GM12891 (cell line): ENCODE measurements around the gene MTMR1.

Experiments used
- POLR2A ChIP-seq: IDR thresholded peaks from 2 replicates; pipeline ENCODE4 v1.6.1; 2011; ENCODE audit warnings: low read depth, low read length, control low read depth
- TAF1 ChIP-seq: IDR thresholded peaks from 2 replicates; pipeline ENCODE4 v1.6.1; 2011; ENCODE audit warnings: low read depth, low read length, control low read depth

DNA sequence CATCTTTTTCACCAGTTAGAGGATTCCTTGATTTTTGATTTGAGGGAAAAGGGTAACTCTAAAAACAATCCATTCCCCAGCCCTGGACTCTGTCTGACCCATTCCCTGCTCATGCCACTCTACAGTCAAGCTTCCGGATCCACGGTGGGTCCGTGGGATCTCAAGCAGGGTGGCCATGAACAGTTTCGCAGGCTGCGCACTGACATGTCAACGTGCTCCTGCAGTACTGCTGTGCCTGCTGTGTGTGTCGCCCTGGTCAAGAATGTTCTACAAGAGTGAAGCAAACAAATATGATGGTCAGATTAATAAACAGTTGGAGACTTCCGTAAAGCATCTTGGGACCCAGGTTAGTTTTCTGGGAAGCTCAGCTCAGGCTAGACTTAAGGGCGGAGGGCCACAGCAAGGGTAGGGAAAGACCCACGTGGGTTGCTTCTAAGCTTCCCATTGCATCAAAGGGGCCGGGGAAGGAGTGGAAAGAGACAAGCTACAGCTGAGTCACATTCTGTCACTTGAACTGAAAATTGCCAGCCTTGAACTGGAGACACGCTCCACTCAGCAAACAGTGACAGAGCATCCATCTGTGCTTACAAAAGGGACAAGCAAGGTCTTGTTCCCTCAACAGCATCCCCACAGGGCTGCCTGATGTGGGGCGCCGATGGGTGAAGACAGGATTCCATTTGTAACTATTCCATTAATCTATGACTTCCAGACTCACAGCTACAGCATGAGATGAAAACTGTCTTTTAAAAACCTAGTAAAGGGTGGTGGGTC, 81.8 kb downstream of the MTMR1 start:
- TF ChIP-seq POLR2A (no peak), TAF1 (no peak)
